NT2/D1 (cell line): ENCODE data around the gene TPM4.

ENCODE experiments used
- YY1 ChIP-seq: IDR thresholded peaks from 2 replicates; pipeline ENCODE4 v1.6.1; 2011; ENCODE audit not compliant: insufficient read length, insufficient read depth
- ZNF274 ChIP-seq: IDR thresholded peaks from 2 replicates; pipeline ENCODE4 v1.6.1; 2011; ENCODE audit warnings: mild to moderate bottlenecking, low read depth, low read length

DNA sequence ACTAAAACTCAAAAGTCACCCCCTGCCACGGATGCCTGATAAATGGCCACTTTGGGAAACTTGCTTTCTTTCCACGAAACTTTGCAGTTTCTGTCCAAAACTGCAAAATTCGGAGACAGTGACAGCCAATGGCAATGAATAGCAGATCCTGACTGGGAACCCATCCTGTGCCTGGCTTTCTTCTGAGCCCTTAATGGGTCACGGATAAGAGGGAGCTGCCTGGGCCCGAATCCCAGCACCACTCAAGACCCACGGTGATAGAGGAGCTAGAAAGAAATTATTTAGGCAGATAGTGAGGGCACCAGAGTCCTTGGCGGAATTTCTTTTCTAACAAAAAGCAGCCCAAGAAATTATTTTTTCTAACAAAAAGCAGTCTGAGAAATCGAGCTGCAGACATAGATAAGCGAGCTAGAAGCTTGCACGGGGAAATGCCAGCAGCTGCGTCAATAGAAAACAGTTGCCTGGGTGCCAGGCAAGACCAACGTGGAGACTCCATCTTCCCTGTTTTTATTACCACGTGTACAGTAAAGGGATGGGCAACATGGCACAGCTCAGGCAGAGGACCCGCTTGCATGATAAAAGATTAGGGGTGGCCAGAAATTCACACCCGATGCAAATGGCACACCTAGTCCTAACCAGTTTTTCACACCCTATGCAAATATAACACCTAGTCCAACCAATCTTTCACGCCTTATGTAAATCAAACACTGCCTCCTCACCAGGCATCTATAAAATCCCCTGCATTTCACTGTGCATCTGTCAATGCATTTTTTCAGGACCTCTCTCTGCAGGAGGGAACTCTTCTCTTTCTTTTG, 60.1 kb downstream of the TPM4 start:
- TF ChIP-seq YY1, result no peak
- TF ChIP-seq ZNF274, result no peak
